SH-SY5Y (cell line): Measurements from ENCODE around the gene TMEM248.

Experiments used
- GATA2 ChIP-seq: IDR thresholded peaks from 2 replicates; pipeline ENCODE4 v1.6.1; 2011; ENCODE audit warnings: mild to moderate bottlenecking, low read depth, low read length
- GATA3 ChIP-seq: IDR thresholded peaks from 2 replicates; pipeline ENCODE4 v1.6.1; 2011; ENCODE audit warnings: low read depth, mild to moderate bottlenecking, low read length, moderate library complexity

- TF ChIP-seq GATA2 (no peak), GATA3 (no peak)
Observed at GRCh38 chr7:66904063-66904593, 16.9 kb upstream of the TMEM248 start.
